Endothelial cell of umbilical vein (primary cell): Measurements from ENCODE around the gene BRINP2. TPM values are rescaled to one million over a fixed set of nuclear protein-coding genes. Genes with fewer than 3 reads are reported as not detected.

ENCODE experiments used
- BruUV-seq: library from RNA; stranded (reverse); fragments of 400-500 nt; replicated peaks from 2 replicates; lab custom pipeline; 2021; lab: Mats Ljungman, UMichigan
- CTCF ChIA-PET: fragments of 300-600, 350-600 bp; sonication (Branson Sonifier 250); formaldehyde crosslinking; loops from one replicate; lab custom pipeline; 2021; ENCODE audit warnings: antibody characterized with exemption, inconsistent platforms; lab: Charles Lee
- POLR2A ChIA-PET: fragments of 300-600, 350-600 bp; sonication (Branson Sonifier 250); formaldehyde crosslinking; loops from one replicate; lab custom pipeline; 2021; ENCODE audit warnings: antibody characterized with exemption, inconsistent platforms; lab: Charles Lee
- DNase-seq: peaks from one replicate; pipeline ENCODE4 v3.0.0-alpha.2; 2011; ENCODE audit warnings: low read depth, low spot score
- FAIRE-seq: peaks from 2 replicates; lab custom pipeline; 2011; peaks lifted over from hg19 to GRCh38; lab: Jason Lieb, UNC
- H2AFZ ChIP-seq: 2 replicates; pipeline ENCODE4 v1.6.0; 2012; ENCODE audit warnings: low read depth, low read length, control low read depth, inconsistent platforms
- H3K27ac ChIP-seq: 2 replicates; pipeline ENCODE4 v1.5.1; 2011; ENCODE audit warnings: low read depth, mild to moderate bottlenecking, control low read depth, low read length, moderate library complexity; ENCODE audit not compliant: insufficient read depth
- H3K27me3 ChIP-seq, 2 experiments: 2 replicates each; pipeline versions ENCODE4 v1.6.0 to v1.6.1; 2011; ENCODE audit warnings: low read length in 2 of 2, mixed read lengths in 1 of 2; ENCODE audit not compliant: control insufficient read depth in 2 of 2, insufficient read depth in 2 of 2
- H3K36me3 ChIP-seq, 2 experiments: 2 replicates in 1 of 2; 3 replicates in 1 of 2; pipeline ENCODE4 v1.5.1; 2011; ENCODE audit warnings: low read length in 2 of 2, mild to moderate bottlenecking in 1 of 2, moderate library complexity in 1 of 2; ENCODE audit not compliant: control insufficient read depth in 2 of 2, insufficient read depth in 2 of 2; ENCODE audit errors: extremely low read depth in 1 of 2
- H3K4me1 ChIP-seq: 3 replicates; pipeline ENCODE4 v1.5.1; 2011; ENCODE audit warnings: mild to moderate bottlenecking, low read length; ENCODE audit not compliant: control insufficient read depth, insufficient read depth; ENCODE audit errors: extremely low read depth
- H3K4me2 ChIP-seq: 2 replicates; pipeline ENCODE4 v1.6.1; 2011; ENCODE audit warnings: low read length, control low read depth, mixed read lengths; ENCODE audit not compliant: insufficient read depth
- H3K4me3 ChIP-seq, 3 experiments: fragments of 200-600 bp in 1 of 3; sonication (generic), shearing (Covaris generic) in 1 of 3; replicated peaks in 1 of 3; 2 replicates each; pipeline ENCODE4 v1.5.1; 2011 to 2016; ENCODE audit warnings: control low read depth in 3 of 3, low read length in 3 of 3, mild to moderate bottlenecking in 2 of 3, inconsistent platforms in 1 of 3, low read depth in 1 of 3, moderate library complexity in 1 of 3; ENCODE audit not compliant: insufficient read depth in 1 of 3
- H3K79me2 ChIP-seq: 2 replicates; pipeline ENCODE4 v1.6.0; 2012; ENCODE audit warnings: low read length, inconsistent platforms; ENCODE audit not compliant: control insufficient read depth, insufficient read depth
- H3K9ac ChIP-seq: replicated peaks from 2 replicates; pipeline ENCODE3; 2011; ENCODE audit warnings: low read length, control low read depth; ENCODE audit not compliant: insufficient read depth; ENCODE audit errors: extremely low read depth
- H3K9me1 ChIP-seq: replicated peaks from 3 replicates; pipeline ENCODE4 v1.6.0; 2011; ENCODE audit warnings: mild to moderate bottlenecking, low read length; ENCODE audit not compliant: control insufficient read depth, insufficient read depth; ENCODE audit errors: extremely low read depth
- H3K9me3 ChIP-seq: replicated peaks from 2 replicates; pipeline ENCODE4 v1.5.1; 2012; ENCODE audit warnings: low read length, inconsistent platforms; ENCODE audit not compliant: control insufficient read depth, insufficient read depth
- H4K20me1 ChIP-seq: replicated peaks from 2 replicates; pipeline ENCODE3; 2011; ENCODE audit warnings: mild to moderate bottlenecking, low read length; ENCODE audit not compliant: control insufficient read depth, insufficient read depth; ENCODE audit errors: extremely low read depth
- EZH2 ChIP-seq: IDR thresholded peaks from 2 replicates; pipeline ENCODE4 v1.6.1; 2012; ENCODE audit warnings: borderline replicate concordance, low read depth, mild to moderate bottlenecking, moderate library complexity, low read length, inconsistent platforms; ENCODE audit not compliant: severe bottlenecking
- FOS ChIP-seq: IDR thresholded peaks from 2 replicates; pipeline ENCODE4 v1.6.1; 2011; ENCODE audit warnings: mild to moderate bottlenecking, low read length, moderate library complexity, borderline replicate concordance; ENCODE audit not compliant: insufficient read depth
- GATA2 ChIP-seq: IDR thresholded peaks from 2 replicates; pipeline ENCODE4 v1.7.0; 2011; ENCODE audit warnings: low read depth, mild to moderate bottlenecking, moderate library complexity, mixed read lengths, low read length; ENCODE audit not compliant: insufficient read length, insufficient read depth
- JUN ChIP-seq: IDR thresholded peaks from 2 replicates; pipeline ENCODE4 v1.6.1; 2011; ENCODE audit warnings: borderline replicate concordance, low read depth; ENCODE audit not compliant: insufficient read length, insufficient read depth
- MYC ChIP-seq: IDR thresholded peaks from one replicate; pipeline ENCODE4 v1.6.1; 2011; ENCODE audit warnings: mild to moderate bottlenecking, low read depth, low read length
- POLR2A ChIP-seq: IDR thresholded peaks from 2 replicates; pipeline ENCODE4 v1.6.1; 2012; ENCODE audit warnings: low read depth, mild to moderate bottlenecking, control low read depth, low read length
- POLR2AphosphoS5 ChIP-seq: IDR thresholded peaks from 2 replicates; pipeline ENCODE4 v1.6.1; 2012; ENCODE audit warnings: low read depth, mild to moderate bottlenecking, control low read depth, low read length, moderate library complexity; ENCODE audit not compliant: insufficient read depth
- dilution Hi-C: fragments of 300-500 bp; cut with MboI; formaldehyde crosslinking; loops from one replicate; pipeline ENCODE4 v1.15.0; 2019; ENCODE audit warnings: low sequenced_read_pairs; ENCODE audit not compliant: extremely low pct_ligation_motif_present
- intact Hi-C: fragments of 100-400 bp; cut with micrococcal nuclease; formaldehyde crosslinking; loops from one replicate; pipeline ENCODE4 v1.10.0; 2022
- polyA plus RNA-seq, 4 experiments: library from polyadenylated mRNA; depleted of rRNA in 3 of 4; stranded (reverse) in 3 of 4; unstranded in 1 of 4; fragments of >200 nt; gene quantifications; 2 replicates each; pipeline versions ENCODE4 v1.2.1 to v1.2.3, GENCODE V29; 2011 to 2012; ENCODE audit warnings: missing spikeins in 1 of 4
- total RNA-seq: library from RNA; stranded (reverse); gene quantifications from 2 replicates; pipeline ENCODE4 v1.2.3, GENCODE V29; 2021
- TF ChIP-seq, protein P1 (sequence below): IDR thresholded peaks from 2 replicates; pipeline ENCODE4 v1.6.1; 2011; ENCODE audit not compliant: insufficient read depth, insufficient read length
- TF ChIP-seq, protein P2 (sequence below), 2 donors: IDR thresholded peaks; 1 replicate in 1 of 2; 2 replicates in 1 of 2; pipeline ENCODE4 v1.5.1; 2011; ENCODE audit warnings: low read length in 2 of 2, mild to moderate bottlenecking in 2 of 2, moderate library complexity in 2 of 2, control low read depth in 1 of 2, inconsistent platforms in 1 of 2, low read depth in 1 of 2; ENCODE audit not compliant: insufficient read depth in 1 of 2; ENCODE audit errors: extremely low read depth in 1 of 2

Gene BRINP2
- total and polyA plus RNA-seq, 2 donors (not counting 3 experiments of a cell fraction or from before 2014, with no cell fraction given), result not detected

DNA sequence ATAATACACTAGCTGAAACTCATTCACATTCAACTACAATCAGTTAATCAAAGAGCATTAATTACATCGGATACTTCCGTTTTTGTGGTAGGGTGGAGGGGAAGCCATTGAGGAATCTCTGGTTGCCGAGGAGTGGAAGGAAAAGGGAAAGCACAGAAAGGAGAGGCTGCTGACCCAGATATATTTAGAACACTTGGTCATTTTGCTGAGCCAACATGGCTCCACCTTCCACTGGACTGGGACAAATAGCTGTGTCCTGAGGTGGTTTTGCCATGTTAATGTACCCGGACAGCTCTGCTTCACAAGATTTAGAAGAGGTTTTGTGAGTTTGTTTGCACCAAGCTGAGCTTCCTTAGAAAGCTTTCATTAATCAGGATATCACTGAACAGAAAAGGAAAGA lies 32.4 kb upstream of the BRINP2 start:
- H3K9ac ChIP-seq, result no peak overlapping the region

More for the DNA sequence above, 32.4 kb upstream of the BRINP2 start:
- CTCF ChIA-PET, result no interaction called here
- Histone ChIP-seq H3K4me3 (no peak overlapping the region), H3K36me3 (no peaks in the 10 kb centered on the region), H3K27me3 (no peaks in the 10 kb centered on the region), H3K9me3 (no peaks in the 10 kb centered on the region), H3K79me2 (no peaks in the 10 kb centered on the region), H3K9me1 (no peaks in the 10 kb centered on the region), H3K4me1 (no peaks in the 10 kb centered on the region), H3K4me2 (no peak overlapping the region), H3K27ac (no peak overlapping the region), H2AFZ (no peak overlapping the region), H4K20me1 (no peaks in the 10 kb centered on the region)
- intact Hi-C loops (no loop called here), dilution Hi-C loops (no loop called here)
- POLR2A ChIA-PET, result no interaction called here
- FAIRE-seq (no peak), DNase-seq (no peak)
- no TSS peak for BruUV-seq
- TF ChIP-seq MYC (no peak), FOS (no peak), JUN (no peak), EZH2 (no peak), POLR2A (no peak), POLR2AphosphoS5 (no peak), GATA2 (no peak)
- TF ChIP-seq, protein P1, sequence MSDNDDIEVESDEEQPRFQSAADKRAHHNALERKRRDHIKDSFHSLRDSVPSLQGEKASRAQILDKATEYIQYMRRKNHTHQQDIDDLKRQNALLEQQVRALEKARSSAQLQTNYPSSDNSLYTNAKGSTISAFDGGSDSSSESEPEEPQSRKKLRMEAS, result no peak
- TF ChIP-seq, protein P2, sequence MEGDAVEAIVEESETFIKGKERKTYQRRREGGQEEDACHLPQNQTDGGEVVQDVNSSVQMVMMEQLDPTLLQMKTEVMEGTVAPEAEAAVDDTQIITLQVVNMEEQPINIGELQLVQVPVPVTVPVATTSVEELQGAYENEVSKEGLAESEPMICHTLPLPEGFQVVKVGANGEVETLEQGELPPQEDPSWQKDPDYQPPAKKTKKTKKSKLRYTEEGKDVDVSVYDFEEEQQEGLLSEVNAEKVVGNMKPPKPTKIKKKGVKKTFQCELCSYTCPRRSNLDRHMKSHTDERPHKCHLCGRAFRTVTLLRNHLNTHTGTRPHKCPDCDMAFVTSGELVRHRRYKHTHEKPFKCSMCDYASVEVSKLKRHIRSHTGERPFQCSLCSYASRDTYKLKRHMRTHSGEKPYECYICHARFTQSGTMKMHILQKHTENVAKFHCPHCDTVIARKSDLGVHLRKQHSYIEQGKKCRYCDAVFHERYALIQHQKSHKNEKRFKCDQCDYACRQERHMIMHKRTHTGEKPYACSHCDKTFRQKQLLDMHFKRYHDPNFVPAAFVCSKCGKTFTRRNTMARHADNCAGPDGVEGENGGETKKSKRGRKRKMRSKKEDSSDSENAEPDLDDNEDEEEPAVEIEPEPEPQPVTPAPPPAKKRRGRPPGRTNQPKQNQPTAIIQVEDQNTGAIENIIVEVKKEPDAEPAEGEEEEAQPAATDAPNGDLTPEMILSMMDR (IDR thresholded peaks at IDR 0.05; ENCODE audit: extremely low read depth in 1 of 2, insufficient read depth in 1 of 2, low read depth in 1 of 2, low read length in 2 of 2), result no peak
